Astrocyte (in vitro differentiated cells and primary cell): ENCODE measurements around the gene SDK1. TPM values are rescaled to one million over a fixed set of nuclear protein-coding genes. Genes with fewer than 3 reads are reported as not detected.

Experiments
- DNase-seq: peaks from one replicate; pipeline ENCODE4 v3.0.0-alpha.2; 2010; ENCODE audit warnings: low read depth
- FAIRE-seq: peaks from 2 replicates; lab custom pipeline; 2011; peaks lifted over from hg19 to GRCh38; lab: Jason Lieb, UNC
- H2AFZ ChIP-seq: 2 replicates; pipeline ENCODE4 v1.6.0; 2012; ENCODE audit warnings: low read depth, low read length, inconsistent platforms
- H3K27ac ChIP-seq: 2 replicates; pipeline ENCODE4 v1.5.1; 2011; ENCODE audit warnings: low read depth, low read length, inconsistent platforms
- H3K27me3 ChIP-seq: 2 replicates; pipeline ENCODE4 v1.6.0; 2011; ENCODE audit warnings: low read length, inconsistent platforms; ENCODE audit not compliant: insufficient read depth
- H3K36me3 ChIP-seq: 2 replicates; pipeline ENCODE4 v1.5.1; 2011; ENCODE audit warnings: low read length, inconsistent platforms; ENCODE audit not compliant: insufficient read depth
- H3K4me1 ChIP-seq: 2 replicates; pipeline ENCODE4 v1.5.1; 2011; ENCODE audit warnings: low read length, inconsistent platforms; ENCODE audit not compliant: insufficient read depth
- H3K4me2 ChIP-seq: 2 replicates; pipeline ENCODE4 v1.6.0; 2012; ENCODE audit warnings: low read length, inconsistent platforms
- H3K4me3 ChIP-seq: 2 replicates; pipeline ENCODE4 v1.5.1; 2011; ENCODE audit warnings: low read depth, mild to moderate bottlenecking, low read length, inconsistent platforms; ENCODE audit not compliant: insufficient read depth
- H3K79me2 ChIP-seq: 2 replicates; pipeline ENCODE4 v1.6.0; 2012; ENCODE audit warnings: mild to moderate bottlenecking, low read length, inconsistent platforms; ENCODE audit not compliant: insufficient read depth
- H3K9ac ChIP-seq: 2 replicates; pipeline ENCODE4 v1.6.0; 2012; ENCODE audit warnings: mild to moderate bottlenecking, low read length, inconsistent platforms
- H3K9me3 ChIP-seq: 2 replicates; pipeline ENCODE4 v1.5.1; 2012; ENCODE audit warnings: low read depth, mild to moderate bottlenecking, low read length, inconsistent platforms; ENCODE audit not compliant: insufficient read depth
- H4K20me1 ChIP-seq: 2 replicates; pipeline ENCODE4 v1.6.0; 2012; ENCODE audit warnings: low read length, inconsistent platforms; ENCODE audit not compliant: insufficient read depth
- H3K27ac Mint-ChIP-seq: one replicate; pipeline ENCODE4 v1.8.0; 2021; ENCODE audit warnings: mild to moderate bottlenecking, mixed read lengths; ENCODE audit not compliant: unreplicated experiment
- H3K27me3 Mint-ChIP-seq: one replicate; pipeline ENCODE4 v1.8.0; 2021; ENCODE audit warnings: low read depth, mixed read lengths; ENCODE audit not compliant: unreplicated experiment
- H3K36me3 Mint-ChIP-seq: one replicate; pipeline ENCODE4 v1.8.0; 2021; ENCODE audit warnings: low read depth, mixed read lengths; ENCODE audit not compliant: unreplicated experiment
- H3K4me1 Mint-ChIP-seq: one replicate; pipeline ENCODE4 v1.8.0; 2021; ENCODE audit warnings: low read depth, mixed read lengths; ENCODE audit not compliant: unreplicated experiment
- H3K4me3 Mint-ChIP-seq: one replicate; pipeline ENCODE4 v1.8.0; 2021; ENCODE audit warnings: mild to moderate bottlenecking, moderate library complexity, mixed read lengths; ENCODE audit not compliant: unreplicated experiment
- H3K9me3 Mint-ChIP-seq: one replicate; pipeline ENCODE4 v1.8.0; 2021; ENCODE audit warnings: mild to moderate bottlenecking, mixed read lengths; ENCODE audit not compliant: unreplicated experiment
- CTCF ChIP-seq: IDR thresholded peaks from 2 replicates; pipeline ENCODE4 v1.5.1; 2011; ENCODE audit warnings: low read depth, mild to moderate bottlenecking, inconsistent platforms, low read length, moderate library complexity; ENCODE audit not compliant: insufficient read depth
- EZH2 ChIP-seq: IDR thresholded peaks from 2 replicates; pipeline ENCODE4 v1.6.1; 2012; ENCODE audit warnings: mild to moderate bottlenecking, low read length, inconsistent platforms; ENCODE audit not compliant: insufficient read depth
- total RNA-seq: library from RNA; stranded (reverse); gene quantifications from 2 replicates; pipeline ENCODE4 v1.2.1, GENCODE V29; 2021

SDK1 gene
- total RNA-seq, 1 donor from 2014 or later, result 4.2 TPM

GRCh38 chr7:3279147-3279818 lies 21.8 kb upstream of the SDK1 start:
- Mint-ChIP-seq H3K27ac (no peak overlapping the region), H3K4me3 (no peak overlapping the region), H3K4me1 (no peaks in the 10 kb centered on the region), H3K27me3 (peaks cover 18% of the 10 kb centered on the region), H3K36me3 (no peaks in the 10 kb centered on the region), H3K9me3 (peaks cover 5% of the 10 kb centered on the region)
- no peaks in the 10 kb centered on the region for H3K4me1 ChIP-seq
- H3K9me3 ChIP-seq, result no peaks in the 10 kb centered on the region
- no peak overlapping the region for H3K27ac ChIP-seq
- H3K27me3 ChIP-seq, result no peaks in the 10 kb centered on the region
- H3K36me3 ChIP-seq, result no peaks in the 10 kb centered on the region
- H2AFZ ChIP-seq, result no peak overlapping the region
- FAIRE-seq (no peak), DNase-seq (no peak)
- H3K9ac ChIP-seq, result no peak overlapping the region
- H3K4me2 ChIP-seq, result no peak overlapping the region
- H3K79me2 ChIP-seq, result no peaks in the 10 kb centered on the region
- H3K4me3 ChIP-seq, result no peak overlapping the region
- TF ChIP-seq CTCF, result no peak
- no peak for TF ChIP-seq EZH2
- no peaks in the 10 kb centered on the region for H4K20me1 ChIP-seq

- no peaks in the 10 kb centered on the region for H3K27me3 ChIP-seq
- H3K4me3 ChIP-seq, result no peak overlapping the region
- FAIRE-seq (no peak), DNase-seq (peak; percentile 70)
- H3K27me3 Mint-ChIP-seq, result peaks cover 20% of the 10 kb centered on the region
- no peak overlapping the region for H3K27ac ChIP-seq
- no peaks in the 10 kb centered on the region for H3K36me3 ChIP-seq
- no peak overlapping the region for H2AFZ ChIP-seq
- no peaks in the 10 kb centered on the region for H3K4me1 Mint-ChIP-seq
- H3K9me3 ChIP-seq, result no peaks in the 10 kb centered on the region
- H3K4me1 ChIP-seq, result no peaks in the 10 kb centered on the region
- no peaks in the 10 kb centered on the region for H3K36me3 Mint-ChIP-seq
- H3K9me3 Mint-ChIP-seq, result peaks cover 5% of the 10 kb centered on the region
- no peak for TF ChIP-seq CTCF
- no peak for TF ChIP-seq EZH2
- no peaks in the 10 kb centered on the region for H3K79me2 ChIP-seq
- no peaks in the 10 kb centered on the region for H4K20me1 ChIP-seq
- no peak overlapping the region for H3K4me2 ChIP-seq
- no peak overlapping the region for H3K9ac ChIP-seq
- no peak overlapping the region for H3K4me3 Mint-ChIP-seq
- H3K27ac Mint-ChIP-seq, result no peak overlapping the region
Observed at GRCh38 chr7:3280445-3280844, 20.6 kb upstream of the SDK1 start.

DNA sequence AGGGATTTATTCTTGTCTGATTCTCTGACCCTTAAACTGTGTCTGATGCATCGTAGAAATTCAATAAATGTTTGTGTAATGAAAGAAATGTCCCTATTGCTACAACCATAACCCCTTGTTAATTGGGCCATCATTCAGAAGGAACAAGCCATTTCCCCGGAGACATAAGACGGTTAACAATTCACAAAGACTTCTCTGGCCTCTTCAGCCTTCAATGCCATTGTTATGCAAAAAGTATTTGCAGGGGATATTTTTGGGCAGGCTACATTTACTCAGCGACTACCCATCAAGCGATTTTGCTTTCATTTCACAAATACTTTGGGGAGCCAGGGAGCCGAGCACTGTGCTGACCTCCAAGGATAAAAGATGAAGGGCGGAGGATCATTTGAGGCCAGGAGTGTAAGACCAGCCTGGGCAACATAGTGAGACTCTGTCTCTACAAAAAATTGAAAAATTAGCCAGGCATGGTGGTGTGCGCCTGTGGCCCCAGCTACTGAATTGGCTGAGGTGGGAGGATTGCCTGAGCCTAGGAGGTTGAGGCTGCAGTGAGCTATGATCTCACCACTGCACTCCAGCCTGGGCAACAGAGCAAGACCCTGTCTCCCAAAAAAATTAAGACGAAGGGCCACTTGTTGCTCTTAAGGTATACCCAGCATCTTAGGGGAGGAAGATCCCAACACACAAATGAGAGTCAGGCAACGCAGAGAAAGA lies 20.0 kb upstream of the SDK1 start:
- FAIRE-seq, result no peak
- H3K27ac Mint-ChIP-seq, result no peak overlapping the region
- no peak overlapping the region for H3K4me3 ChIP-seq
- no peaks in the 10 kb centered on the region for H3K36me3 ChIP-seq
- H3K4me1 Mint-ChIP-seq, result no peaks in the 10 kb centered on the region
- H3K4me2 ChIP-seq, result no peak overlapping the region
- H2AFZ ChIP-seq, result no peak overlapping the region
- DNase-seq, result no peak
- H3K4me3 Mint-ChIP-seq, result no peak overlapping the region
- peaks cover 5% of the 10 kb centered on the region for H3K9me3 Mint-ChIP-seq
- H3K79me2 ChIP-seq, result no peaks in the 10 kb centered on the region
- no peaks in the 10 kb centered on the region for H3K27me3 ChIP-seq
- no peak overlapping the region for H3K27ac ChIP-seq
- no peaks in the 10 kb centered on the region for H4K20me1 ChIP-seq
- TF ChIP-seq EZH2, result no peak
- no peak for TF ChIP-seq CTCF
- H3K36me3 Mint-ChIP-seq, result no peaks in the 10 kb centered on the region
- no peaks in the 10 kb centered on the region for H3K4me1 ChIP-seq
- no peak overlapping the region for H3K9ac ChIP-seq
- H3K9me3 ChIP-seq, result no peaks in the 10 kb centered on the region
- peaks cover 26% of the 10 kb centered on the region for H3K27me3 Mint-ChIP-seq
